ENCODE data around the gene RNASE2. TPM values are rescaled to one million over a fixed set of nuclear protein-coding genes. Genes with fewer than 3 reads are reported as not detected.
"Not testable (repeated sequence)": the region's sequence is repeated elsewhere in the genome, so short reads cannot be mapped to it uniquely, and the experiment has no call there.

Gene RNASE2
- total and polyA plus RNA-seq, 3 experiments from 2014 or later = not detected

GRCh38 chr14:20970983-20971704, 15.9 kb downstream of the RNASE2 start:
- Mint-ChIP-seq H3K27me3 (peaks cover 28 to 45% of the 10 kb centered on the region in 2 donors), H3K36me3 (peaks cover 0 to 2% (median 0%) of the 10 kb centered on the region in 3 donors), H3K27ac (peak overlapping the region in 7 of 8 donors; percentile 13 to 84 (median 76)), H3K4me1 (peaks cover 13 to 17% (median 14%) of the 10 kb centered on the region in 3 donors), H3K4me3 (peak overlapping the region; percentile 89 to 95 (median 93)), H3K9me3 (no peaks in the 10 kb centered on the region)
- H3K9me3 ChIP-seq (ENCODE audit: low read length) = no peaks in the 10 kb centered on the region
- H3K27ac ChIP-seq (ENCODE audit: low read depth, low read length) = no peak overlapping the region
- H3K4me3 ChIP-seq (ENCODE audit: low read length) = peak overlapping the region; percentile 91
- ChIA-PET POLR2A (no interaction called here), CTCF (interaction anchor here (0.7 to 3.8 kb wide), 38 partner anchors 8 to 567 kb away, joined by 3 to 52 read pairs (median 4); partner anchors contain the start of genes RNASE6, RNASE8, SLC39A2 and TMEM253)
- peak; percentile 65 to 80 (median 72) for DNase-seq
- no peaks in the 10 kb centered on the region for H3K27me3 ChIP-seq (ENCODE audit: insufficient read depth, low read length, poor library complexity, severe bottlenecking)
- peaks cover 6% of the 10 kb centered on the region for H3K4me1 ChIP-seq (ENCODE audit: insufficient read depth, low read length)
- H3K36me3 ChIP-seq (ENCODE audit: insufficient read depth, low read length) = no peaks in the 10 kb centered on the region

DNA sequence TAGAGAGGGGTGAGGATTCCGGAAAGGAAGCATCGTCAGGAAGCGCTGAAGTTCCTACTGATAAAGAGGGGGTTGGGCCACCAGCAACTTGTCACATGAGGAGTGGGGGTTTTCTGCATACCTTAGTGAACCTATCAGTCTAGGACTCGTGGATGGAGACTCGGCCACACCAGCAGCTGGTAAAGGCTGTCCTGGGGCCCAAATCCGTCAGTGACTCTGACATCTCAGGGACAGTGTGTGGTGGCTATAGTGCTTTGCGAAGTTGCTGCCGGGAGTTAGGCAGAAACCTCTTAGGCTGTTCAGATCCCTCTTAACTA, 16.4 kb downstream of the RNASE2 start:
- peak overlapping the region; percentile 89 to 95 (median 93) for H3K4me3 Mint-ChIP-seq
- Histone ChIP-seq H3K4me3 (ENCODE audit: low read length) (peak overlapping the region; percentile 91), H3K27me3 (ENCODE audit: insufficient read depth, low read length, poor library complexity, severe bottlenecking) (no peaks in the 10 kb centered on the region), H3K27ac (ENCODE audit: low read depth, low read length) (no peak overlapping the region), H3K9me3 (ENCODE audit: low read length) (no peaks in the 10 kb centered on the region), H3K4me1 (ENCODE audit: insufficient read depth, low read length) (peaks cover 6% of the 10 kb centered on the region), H3K36me3 (ENCODE audit: insufficient read depth, low read length) (no peaks in the 10 kb centered on the region)
- peaks cover 13 to 17% (median 14%) of the 10 kb centered on the region in 3 donors for H3K4me1 Mint-ChIP-seq
- H3K27ac Mint-ChIP-seq = peak overlapping the region in 6 of 8 donors; percentile 13 to 84 (median 40)
- H3K27me3 Mint-ChIP-seq = peaks cover 28 to 43% of the 10 kb centered on the region in 2 donors
- H3K9me3 Mint-ChIP-seq = no peaks in the 10 kb centered on the region
- CTCF ChIA-PET = interaction anchor here (0.7 to 3.8 kb wide), 23 partner anchors 7 to 567 kb away, joined by 3 to 52 read pairs (median 5); partner anchors contain the start of genes RNASE6, SLC39A2, TMEM253 and ZNF219
- DNase-seq = no peak
- peaks cover 0 to 2% (median 0%) of the 10 kb centered on the region in 3 donors for H3K36me3 Mint-ChIP-seq
- POLR2A ChIA-PET = no interaction called here

DNA sequence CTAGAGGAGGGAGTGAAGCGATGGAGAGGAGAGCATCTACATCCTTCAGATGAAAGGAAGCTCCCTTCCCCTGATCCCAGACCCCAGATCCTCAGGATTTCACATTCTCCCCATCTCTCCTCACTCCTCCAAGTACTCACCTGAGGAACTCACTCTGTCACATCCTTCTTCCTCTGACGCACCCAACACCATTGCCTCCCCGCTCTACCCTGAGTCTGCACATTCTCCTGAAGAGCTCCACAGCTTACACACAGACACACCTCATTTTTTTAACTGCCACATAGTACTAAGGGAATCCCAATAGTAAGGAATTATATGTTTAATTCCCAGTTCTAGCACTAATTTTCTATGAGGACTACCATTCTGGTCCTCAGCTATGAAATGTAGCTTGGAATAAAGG, 18.2 kb downstream of the RNASE2 start:
- ChIA-PET POLR2A (no interaction called here), CTCF (interaction anchor here (0.5 to 3.3 kb wide), 4 partner anchors 9 to 1851 kb away, joined by 3 to 52 read pairs (median 4); no protein-coding TSS in a partner anchor)
- no peak for DNase-seq
- no peaks in the 10 kb centered on the region for H3K9me3 ChIP-seq (ENCODE audit: low read length)
- no peaks in the 10 kb centered on the region for H3K36me3 ChIP-seq (ENCODE audit: insufficient read depth, low read length)
- no peak overlapping the region for H3K4me3 ChIP-seq (ENCODE audit: low read length)
- H3K4me1 Mint-ChIP-seq = peaks cover 13 to 17% (median 14%) of the 10 kb centered on the region in 3 donors
- peaks cover 16 to 25% of the 10 kb centered on the region in 2 donors for H3K27me3 Mint-ChIP-seq
- no peaks in the 10 kb centered on the region for H3K9me3 Mint-ChIP-seq
- H3K27ac Mint-ChIP-seq = no peak overlapping the region
- H3K27me3 ChIP-seq (ENCODE audit: insufficient read depth, low read length, poor library complexity, severe bottlenecking) = no peaks in the 10 kb centered on the region
- peaks cover 0 to 2% (median 0%) of the 10 kb centered on the region in 3 donors for H3K36me3 Mint-ChIP-seq
- peak overlapping the region in 1 of 7 donors; percentile 13 for H3K4me3 Mint-ChIP-seq
- H3K27ac ChIP-seq (ENCODE audit: low read depth, low read length) = no peak overlapping the region
- peaks cover 6% of the 10 kb centered on the region for H3K4me1 ChIP-seq (ENCODE audit: insufficient read depth, low read length)

DNA sequence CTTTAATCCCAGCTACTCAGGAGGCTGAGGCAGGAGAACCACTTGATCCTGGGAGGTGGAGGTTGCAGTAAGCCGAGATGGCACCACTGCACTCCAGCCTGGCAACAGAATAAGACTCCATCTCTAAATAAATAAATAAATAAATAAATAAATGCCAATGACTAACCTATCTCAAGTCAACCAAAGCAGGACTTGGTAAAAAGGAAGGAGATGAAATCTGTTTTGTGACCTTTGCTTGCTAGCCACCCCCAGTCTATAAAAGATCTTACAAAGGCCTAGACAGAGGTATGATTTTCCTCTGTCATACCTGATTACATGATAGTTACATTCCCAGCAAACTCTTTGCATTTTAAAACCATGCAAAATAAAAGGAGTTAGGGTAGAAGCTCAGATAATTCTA, 21.0 kb downstream of the RNASE2 start:
- Mint-ChIP-seq H3K27me3 (peaks cover 8 to 28% of the 10 kb centered on the region in 2 donors), H3K9me3 (no peaks in the 10 kb centered on the region), H3K4me3 (no peak overlapping the region), H3K27ac (no peak overlapping the region), H3K4me1 (peaks cover 5% of the 10 kb centered on the region in 3 donors), H3K36me3 (no peaks in the 10 kb centered on the region)
- no peaks in the 10 kb centered on the region for H3K9me3 ChIP-seq (ENCODE audit: low read length)
- H3K27ac ChIP-seq (ENCODE audit: low read depth, low read length) = no peak overlapping the region
- ChIA-PET POLR2A (no interaction called here), CTCF (no interaction called here)
- no peak for DNase-seq
- no peaks in the 10 kb centered on the region for H3K36me3 ChIP-seq (ENCODE audit: insufficient read depth, low read length)
- peaks cover 3% of the 10 kb centered on the region for H3K27me3 ChIP-seq (ENCODE audit: insufficient read depth, low read length, poor library complexity, severe bottlenecking)
- peaks cover 6% of the 10 kb centered on the region for H3K4me1 ChIP-seq (ENCODE audit: insufficient read depth, low read length)
- no peak overlapping the region for H3K4me3 ChIP-seq (ENCODE audit: low read length)

GRCh38 chr14:20978687-20979086, 23.4 kb downstream of the RNASE2 start:
- H3K27me3 Mint-ChIP-seq = peaks cover 3 to 24% of the 10 kb centered on the region in 2 donors

GRCh38 chr14:20980906-20981305, 25.6 kb downstream of the RNASE2 start:
- ChIA-PET POLR2A (no interaction called here), CTCF (interaction anchor here (1.0 to 4.4 kb wide), 3 partner anchors 10 to 123 kb away, joined by 3 to 41 read pairs (median 3); no protein-coding TSS in a partner anchor)
- Mint-ChIP-seq H3K27me3 (peaks cover 3 to 29% of the 10 kb centered on the region in 2 donors), H3K36me3 (no peaks in the 10 kb centered on the region), H3K27ac (no peak overlapping the region), H3K9me3 (no peaks in the 10 kb centered on the region), H3K4me1 (no peaks in the 10 kb centered on the region), H3K4me3 (no peak overlapping the region)
- Histone ChIP-seq H3K4me3 (ENCODE audit: low read length) (no peak overlapping the region), H3K27me3 (ENCODE audit: insufficient read depth, low read length, poor library complexity, severe bottlenecking) (peaks cover 3% of the 10 kb centered on the region), H3K4me1 (ENCODE audit: insufficient read depth, low read length) (no peaks in the 10 kb centered on the region), H3K36me3 (ENCODE audit: insufficient read depth, low read length) (no peaks in the 10 kb centered on the region), H3K9me3 (ENCODE audit: low read length) (no peaks in the 10 kb centered on the region), H3K27ac (ENCODE audit: low read depth, low read length) (no peak overlapping the region)
- no peak for DNase-seq

More at GRCh38 chr14:20978687-20979086, 23.4 kb downstream of the RNASE2 start:
- ChIA-PET CTCF (interaction anchor here (1.5 to 1.6 kb wide), 2 partner anchors 8 to 10 kb away, joined by 3 to 5 read pairs; no protein-coding TSS in a partner anchor), POLR2A (no interaction called here)
- no peaks in the 10 kb centered on the region for H3K36me3 Mint-ChIP-seq
- no peak for DNase-seq
- Histone ChIP-seq H3K4me3 (ENCODE audit: low read length) (no peak overlapping the region), H3K27me3 (ENCODE audit: insufficient read depth, low read length, poor library complexity, severe bottlenecking) (peaks cover 3% of the 10 kb centered on the region), H3K9me3 (ENCODE audit: low read length) (no peaks in the 10 kb centered on the region), H3K36me3 (ENCODE audit: insufficient read depth, low read length) (no peaks in the 10 kb centered on the region), H3K27ac (ENCODE audit: low read depth, low read length) (no peak overlapping the region), H3K4me1 (ENCODE audit: insufficient read depth, low read length) (no peaks in the 10 kb centered on the region)
- no peaks in the 10 kb centered on the region for H3K4me1 Mint-ChIP-seq
- no peak overlapping the region for H3K27ac Mint-ChIP-seq
- H3K4me3 Mint-ChIP-seq = no peak overlapping the region
- no peaks in the 10 kb centered on the region for H3K9me3 Mint-ChIP-seq

GRCh38 chr14:20982646-20983369, 27.5 kb downstream of the RNASE2 start:
- peaks cover 3% of the 10 kb centered on the region for H3K27me3 ChIP-seq (ENCODE audit: insufficient read depth, low read length, poor library complexity, severe bottlenecking)
- H3K4me1 ChIP-seq (ENCODE audit: insufficient read depth, low read length) = no peaks in the 10 kb centered on the region
- Mint-ChIP-seq H3K27me3 (peaks cover 3 to 29% of the 10 kb centered on the region in 2 donors), H3K36me3 (no peaks in the 10 kb centered on the region), H3K4me1 (no peaks in the 10 kb centered on the region), H3K9me3 (no peaks in the 10 kb centered on the region), H3K4me3 (no peak overlapping the region), H3K27ac (no peak overlapping the region)
- DNase-seq = no peak
- H3K4me3 ChIP-seq (ENCODE audit: low read length) = no peak overlapping the region
- H3K27ac ChIP-seq (ENCODE audit: low read depth, low read length) = no peak overlapping the region
- POLR2A ChIA-PET = no interaction called here
- CTCF ChIA-PET = interaction anchor here (4.4 kb wide), 1 partner anchor 12 kb away, joined by 41 read pairs; no protein-coding TSS in a partner anchor
- no peaks in the 10 kb centered on the region for H3K9me3 ChIP-seq (ENCODE audit: low read length)
- H3K36me3 ChIP-seq (ENCODE audit: insufficient read depth, low read length) = no peaks in the 10 kb centered on the region

DNA sequence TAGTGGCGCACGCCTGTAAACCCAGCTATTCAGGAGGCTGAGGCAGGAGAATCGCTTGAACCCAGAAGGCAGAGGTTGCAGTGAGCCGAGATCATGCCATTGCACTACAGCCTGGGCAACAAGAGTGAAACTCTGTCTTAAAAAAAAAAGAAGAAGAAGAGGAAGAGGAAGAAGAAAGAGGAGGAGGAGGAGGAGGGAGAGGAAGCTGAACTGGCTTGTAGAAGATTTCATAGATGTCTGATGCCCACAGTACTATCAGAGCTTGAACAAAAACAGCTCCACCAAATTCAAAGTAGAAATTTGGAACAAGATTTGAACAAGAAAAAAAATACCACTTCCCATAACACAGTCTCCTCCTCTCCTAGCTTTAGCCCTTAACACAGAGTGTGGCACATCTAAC, 30.4 kb downstream of the RNASE2 start:
- DNase-seq; H3K4me3 ChIP-seq (ENCODE audit: low read length); H3K4me1 ChIP-seq (ENCODE audit: insufficient read depth, low read length); H3K9me3 ChIP-seq (ENCODE audit: low read length); H3K36me3 ChIP-seq (ENCODE audit: insufficient read depth, low read length); CTCF ChIA-PET; H3K27me3 ChIP-seq (ENCODE audit: insufficient read depth, low read length, poor library complexity, severe bottlenecking); H3K27ac ChIP-seq (ENCODE audit: low read depth, low read length); POLR2A ChIA-PET; H3K9me3 Mint-ChIP-seq: not testable (repeated sequence)
- peaks cover 0 to 17% of the 10 kb centered on the region in 2 donors for H3K27me3 Mint-ChIP-seq
- H3K4me3 Mint-ChIP-seq = peak overlapping the region in 1 of 7 donors; percentile 40
- H3K4me1 Mint-ChIP-seq = peaks cover 11 to 16% (median 11%) of the 10 kb centered on the region in 3 donors
- peaks cover 0 to 10% (median 0%) of the 10 kb centered on the region in 3 donors for H3K36me3 Mint-ChIP-seq
- peak overlapping the region in 1 of 8 donors; percentile 39 for H3K27ac Mint-ChIP-seq
